GM12873 (cell line): ENCODE measurements around the gene MYO7B.

Source experiments
- CTCF ChIP-seq: IDR thresholded peaks from 2 replicates; pipeline ENCODE4 v1.5.1; 2012; ENCODE audit warnings: low read depth, mild to moderate bottlenecking, moderate library complexity, low read length, control low read depth; ENCODE audit not compliant: insufficient read depth; ENCODE audit errors: missing control alignments

Gene MYO7B

DNA sequence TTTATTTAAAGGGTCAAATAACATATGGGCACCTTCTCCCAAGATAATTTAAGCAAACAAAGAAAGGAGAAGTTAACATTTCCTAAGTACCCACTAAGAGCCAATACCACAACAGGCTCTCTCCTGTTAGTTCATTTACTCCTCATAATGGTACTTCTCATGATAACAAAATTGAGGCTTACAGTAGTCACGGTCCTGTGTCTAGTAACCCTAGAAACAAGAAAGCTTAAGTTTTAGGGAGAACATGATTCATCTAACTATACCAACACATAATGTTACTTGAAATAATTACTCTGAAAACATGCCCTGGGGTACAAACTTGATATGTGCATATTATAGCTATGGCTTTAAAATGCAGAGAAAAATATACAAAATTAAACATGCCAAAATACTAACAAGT, 29.0 kb upstream of the MYO7B start:
- TF ChIP-seq CTCF, result no peak

DNA sequence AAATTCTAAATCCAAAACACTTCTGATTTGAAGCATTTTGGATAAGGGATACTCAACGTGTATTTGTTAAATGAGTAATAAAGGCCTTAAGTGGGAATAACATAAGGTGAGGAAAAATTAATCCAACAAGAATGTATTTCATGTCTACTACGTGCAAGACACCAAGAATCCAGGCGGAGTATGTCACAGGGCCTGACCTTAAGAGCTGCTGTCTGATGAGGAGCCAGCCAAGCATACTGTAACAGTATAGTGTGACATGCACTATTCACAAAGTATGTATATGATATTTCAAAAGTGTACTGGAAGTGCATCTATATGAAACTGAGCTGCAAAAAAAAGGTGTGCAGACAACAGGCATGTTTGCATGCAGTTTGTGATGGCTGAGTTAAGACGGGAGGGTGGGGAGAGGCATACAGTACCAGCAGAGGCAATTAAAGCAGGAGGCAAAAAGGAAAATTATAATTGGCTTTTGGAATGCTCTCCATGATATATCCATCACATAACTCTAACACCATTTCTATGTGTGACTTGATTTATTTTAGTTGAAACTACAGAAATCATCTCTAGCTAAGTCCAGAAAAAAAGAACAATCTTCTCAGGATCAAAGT, 27.4 kb upstream of the MYO7B start:
- TF ChIP-seq CTCF, result no peak

DNA sequence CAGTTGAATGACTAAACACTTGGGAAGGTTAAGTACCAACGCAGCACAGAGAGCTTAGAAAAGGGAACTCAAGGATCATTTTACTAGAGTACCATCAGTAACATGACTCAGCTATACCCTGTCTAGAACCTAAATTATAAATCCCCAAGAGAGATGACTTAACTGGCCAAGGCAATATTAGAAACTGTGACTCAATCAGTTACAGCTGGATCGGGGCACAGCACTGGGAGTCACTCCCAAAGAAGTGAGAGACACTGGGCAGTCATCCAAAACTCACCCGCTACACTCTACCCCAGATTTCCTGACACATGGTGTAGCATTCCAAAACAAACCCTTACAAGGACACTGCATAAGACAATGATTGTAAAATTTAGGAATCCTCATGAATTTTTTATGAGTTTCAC, 26.9 kb upstream of the MYO7B start:
- TF ChIP-seq CTCF, result no peak

DNA sequence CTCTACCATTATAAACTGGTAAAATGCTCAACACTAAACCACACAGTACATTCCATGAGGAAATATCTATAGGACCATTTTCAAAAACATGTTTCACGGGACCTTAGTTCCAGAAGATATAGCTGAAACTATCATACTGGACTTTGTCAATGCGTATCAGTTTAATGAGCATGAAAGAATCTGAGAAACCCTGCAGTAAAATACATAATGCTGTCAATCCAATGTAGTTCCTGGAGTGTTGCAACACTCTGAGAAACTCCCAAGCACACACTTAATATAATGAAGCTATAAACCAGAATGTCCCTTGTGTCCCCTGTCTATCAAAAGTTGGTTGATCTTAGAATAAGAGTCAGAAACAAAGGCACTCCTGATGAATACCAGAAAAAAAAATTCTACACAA, 25.4 kb upstream of the MYO7B start:
- TF ChIP-seq CTCF, result no peak

DNA sequence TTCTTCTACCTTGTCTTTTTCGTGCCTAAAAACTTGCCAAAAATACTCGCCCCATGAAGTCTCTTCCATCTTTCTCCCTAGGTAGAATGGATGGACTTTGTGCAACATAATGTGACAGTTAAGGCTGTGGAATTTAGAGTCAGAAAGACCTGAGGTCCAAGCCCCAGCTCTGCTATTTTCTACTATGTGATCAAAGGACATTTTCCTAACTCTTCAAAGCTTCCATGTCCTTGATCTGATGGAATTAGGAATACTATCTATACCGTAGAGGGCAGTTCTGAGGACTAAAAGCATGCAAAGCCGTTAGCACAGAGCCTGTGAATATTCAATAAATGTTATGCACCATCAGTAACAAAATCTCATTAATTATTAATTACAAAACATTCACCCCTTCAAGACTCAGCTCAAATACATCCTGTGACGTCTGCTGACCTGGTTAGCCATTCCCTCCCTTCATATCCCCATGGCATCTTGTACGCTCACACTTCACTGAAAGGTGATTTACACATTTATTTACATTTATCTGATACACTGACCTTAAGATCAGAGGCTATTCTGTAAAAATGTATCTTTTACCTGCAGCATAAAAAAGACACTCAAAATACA, 24.3 kb upstream of the MYO7B start:
- TF ChIP-seq CTCF, result no peak

- no peak for TF ChIP-seq CTCF
Observed at GRCh38 chr2:127511917-127512316, 23.6 kb upstream of the MYO7B start.

DNA sequence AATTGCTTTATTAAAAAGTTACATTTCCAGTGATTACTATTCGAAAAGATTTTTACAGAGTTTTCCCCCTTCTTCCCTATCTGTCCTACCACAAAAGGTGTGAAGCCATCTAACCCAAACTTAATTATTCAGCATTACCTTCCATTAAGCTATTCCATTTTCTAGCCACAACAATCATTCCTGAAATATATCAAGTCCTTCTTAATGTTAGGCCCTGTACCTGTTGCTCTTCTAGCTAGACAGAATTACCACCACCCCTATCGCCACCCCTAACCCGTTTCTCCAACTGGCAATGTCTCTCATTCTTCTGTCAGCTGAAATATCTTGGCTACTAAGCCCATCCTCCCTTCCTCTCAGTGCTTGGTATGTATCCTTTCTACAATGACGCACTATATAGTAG, 23.1 kb upstream of the MYO7B start:
- no peak for TF ChIP-seq CTCF
